NB4 (cell line): ENCODE results near the gene CKMT1B.
"Not testable (repeated sequence)": the region's sequence is repeated elsewhere in the genome, so short reads cannot be mapped to it uniquely, and the experiment has no call there.

Source experiments
- CTCF ChIP-seq: IDR thresholded peaks from one replicate; pipeline ENCODE4 v1.5.1; 2012; ENCODE audit warnings: low read depth, low read length
- TF ChIP-seq, protein P1 (sequence below): IDR thresholded peaks from 2 replicates; pipeline ENCODE4 v1.6.1; 2011; ENCODE audit warnings: low read depth, low read length

DNA sequence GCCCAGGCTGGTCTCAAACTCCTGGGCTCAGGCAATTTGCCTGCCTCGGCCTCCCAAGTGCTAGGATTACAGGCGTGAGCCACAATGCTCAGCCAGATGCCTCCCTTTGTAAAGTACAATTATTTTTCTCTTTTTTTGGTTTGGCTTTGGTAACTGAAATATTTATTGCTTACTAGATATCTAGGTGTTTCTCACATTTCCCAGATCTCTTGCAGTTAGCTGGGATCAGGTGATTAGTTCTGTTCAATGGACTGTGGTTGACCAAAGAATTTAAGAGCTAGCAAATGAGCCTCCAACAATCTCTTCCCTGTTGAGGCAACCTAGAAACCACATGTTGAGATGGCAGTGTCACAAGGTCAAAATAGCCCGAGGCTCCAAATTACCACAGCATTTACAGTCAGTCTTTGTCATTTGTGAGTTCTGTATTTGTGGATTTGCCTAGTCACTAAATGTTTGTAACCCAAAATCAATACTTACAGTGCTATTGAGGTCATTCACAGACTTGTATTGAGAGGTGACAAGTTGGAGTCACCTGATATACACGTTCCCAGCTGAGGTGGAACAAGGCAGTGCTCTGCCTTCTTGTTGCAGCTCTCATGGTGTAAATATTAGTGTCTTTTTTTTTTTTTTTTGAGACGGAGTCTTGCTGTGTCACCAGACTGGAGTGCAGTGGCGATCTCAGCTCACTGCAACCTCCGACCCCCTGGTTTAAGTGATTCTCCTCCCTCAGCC, 28.4 kb downstream of the CKMT1B start:
- TF ChIP-seq, protein P1, sequence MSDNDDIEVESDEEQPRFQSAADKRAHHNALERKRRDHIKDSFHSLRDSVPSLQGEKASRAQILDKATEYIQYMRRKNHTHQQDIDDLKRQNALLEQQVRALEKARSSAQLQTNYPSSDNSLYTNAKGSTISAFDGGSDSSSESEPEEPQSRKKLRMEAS, result not testable (repeated sequence)
- TF ChIP-seq CTCF, result not testable (repeated sequence)
